ENCODE measurements around the gene ARHGAP40.

DNA sequence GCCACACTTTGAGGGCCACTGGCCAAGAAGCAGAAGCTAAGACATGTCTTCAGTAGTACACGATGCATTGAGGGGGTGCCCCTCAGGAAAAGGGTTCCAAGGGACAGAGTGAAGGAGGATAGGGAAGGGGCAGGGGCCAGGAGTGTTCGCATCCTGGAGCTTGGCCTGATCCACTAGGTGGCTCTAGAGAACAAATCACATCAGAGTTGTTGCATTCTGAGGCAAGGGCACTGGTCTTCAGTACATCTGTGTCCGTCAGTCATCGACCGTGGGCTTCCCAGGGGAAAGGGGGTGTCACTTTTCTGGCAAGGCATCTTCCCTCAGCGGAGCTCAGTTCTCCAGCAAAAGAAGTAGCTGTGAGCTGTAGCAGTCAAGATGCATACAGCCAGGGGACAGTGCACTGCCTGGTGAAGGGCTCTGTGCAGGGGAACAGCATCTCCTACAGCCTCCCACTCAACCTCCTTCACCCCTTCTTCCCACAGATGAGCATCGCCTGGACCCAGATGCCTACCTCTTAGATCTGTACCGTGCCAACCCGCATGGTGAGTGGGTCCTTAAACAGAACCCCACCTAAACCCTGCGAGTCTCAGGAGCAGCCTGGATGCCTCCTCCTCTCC is 47.8 kb downstream of the ARHGAP40 start:
- no peak for TF ChIP-seq POLR2A (IDR thresholded peaks at IDR 0.05)
- TF ChIP-seq, protein P1, sequence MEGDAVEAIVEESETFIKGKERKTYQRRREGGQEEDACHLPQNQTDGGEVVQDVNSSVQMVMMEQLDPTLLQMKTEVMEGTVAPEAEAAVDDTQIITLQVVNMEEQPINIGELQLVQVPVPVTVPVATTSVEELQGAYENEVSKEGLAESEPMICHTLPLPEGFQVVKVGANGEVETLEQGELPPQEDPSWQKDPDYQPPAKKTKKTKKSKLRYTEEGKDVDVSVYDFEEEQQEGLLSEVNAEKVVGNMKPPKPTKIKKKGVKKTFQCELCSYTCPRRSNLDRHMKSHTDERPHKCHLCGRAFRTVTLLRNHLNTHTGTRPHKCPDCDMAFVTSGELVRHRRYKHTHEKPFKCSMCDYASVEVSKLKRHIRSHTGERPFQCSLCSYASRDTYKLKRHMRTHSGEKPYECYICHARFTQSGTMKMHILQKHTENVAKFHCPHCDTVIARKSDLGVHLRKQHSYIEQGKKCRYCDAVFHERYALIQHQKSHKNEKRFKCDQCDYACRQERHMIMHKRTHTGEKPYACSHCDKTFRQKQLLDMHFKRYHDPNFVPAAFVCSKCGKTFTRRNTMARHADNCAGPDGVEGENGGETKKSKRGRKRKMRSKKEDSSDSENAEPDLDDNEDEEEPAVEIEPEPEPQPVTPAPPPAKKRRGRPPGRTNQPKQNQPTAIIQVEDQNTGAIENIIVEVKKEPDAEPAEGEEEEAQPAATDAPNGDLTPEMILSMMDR (IDR thresholded peaks at IDR 0.05) = no peak
- no peak for TF ChIP-seq EP300 (IDR thresholded peaks at IDR 0.05)

Measured in tibial nerve (tissue), 4 donors.